NCI-H2029 treated with DMSO at 0.1 percent for 48 hours (cell line): Measurements from ENCODE around the gene SKP1.
"Not testable (repeated sequence)": the region's sequence is repeated elsewhere in the genome, so short reads cannot be mapped to it uniquely, and the experiment has no call there.

Source experiments
- DNase-seq: peaks from one replicate; lab custom pipeline; 2025; lab: John Stamatoyannopoulos, UW

The SKP1 gene

GRCh38 chr5:134177369-134178095 is 782 bp upstream of the SKP1 start:
- peak; percentile 57 for DNase-seq

GRCh38 chr5:134175921-134176510 is 734 bp downstream of the SKP1 start:
- DNase-seq: peak; percentile 6

GRCh38 chr5:134174841-134175839 is 1.6 kb downstream of the SKP1 start:
- DNase-seq: peak; percentile 8

GRCh38 chr5:134171972-134172371 is 4.8 kb downstream of the SKP1 start:
- no peak for DNase-seq

GRCh38 chr5:134162592-134162991 is 14.2 kb downstream of the SKP1 start:
- no peak for DNase-seq

- no peak for DNase-seq
These were observed 15.0 kb downstream of the SKP1 start for GRCh38 chr5:134161513-134162395.

- no peak for DNase-seq
These were observed 23.1 kb downstream of the SKP1 start for GRCh38 chr5:134153657-134154056.

- no peak for DNase-seq
These were observed 23.5 kb downstream of the SKP1 start for GRCh38 chr5:134153241-134153640.

GRCh38 chr5:134152173-134152832 is 24.4 kb downstream of the SKP1 start:
- not testable (repeated sequence) for DNase-seq

GRCh38 chr5:134151723-134152122 is 25.0 kb downstream of the SKP1 start:
- DNase-seq: no peak

- no peak for DNase-seq
These were observed 27.0 kb downstream of the SKP1 start for GRCh38 chr5:134149571-134150303.

- no peak for DNase-seq
These were observed 27.7 kb downstream of the SKP1 start for GRCh38 chr5:134148986-134149539.

GRCh38 chr5:134148316-134148715 is 28.4 kb downstream of the SKP1 start:
- peak; percentile 47 for DNase-seq

- no peak for DNase-seq
These were observed 29.9 kb downstream of the SKP1 start for GRCh38 chr5:134146651-134147518.

- peak; percentile 4 for DNase-seq
These were observed 30.8 kb downstream of the SKP1 start for GRCh38 chr5:134145779-134146581.

GRCh38 chr5:134145041-134145757 is 31.6 kb downstream of the SKP1 start:
- no peak for DNase-seq
